Upper lobe of left lung (tissue), 6 donors: ENCODE data around the gene BTF3L4. TPM values are rescaled to one million over a fixed set of nuclear protein-coding genes. Genes with fewer than 3 reads are reported as not detected.
"Not testable (repeated sequence)": the region's sequence is repeated elsewhere in the genome, so short reads cannot be mapped to it uniquely, and the experiment has no call there.

ENCODE experiments used
- ATAC-seq, 2 donors: fragments of 200-7000 bp; cut with Tn5 transposase; one replicate each; pipeline ENCODE4 v1.9.1; 2022; ENCODE audit warnings: mild to moderate bottlenecking in 2 of 2, moderate library complexity in 2 of 2; ENCODE audit not compliant: low FRiP score in 2 of 2
- DNase-seq, 2 donors: peaks; one replicate each; pipeline ENCODE4 v3.0.0-alpha.2; 2019 to 2020
- H3K27ac ChIP-seq, 4 donors: fragments of 200-600 bp; sonication (generic); one replicate each; pipeline ENCODE4 v1.5.1; 2016 to 2019
- H3K27me3 ChIP-seq, 4 donors: fragments of 200-600 bp; sonication (generic); one replicate each; pipeline ENCODE4 v1.5.1; 2017 to 2019
- H3K36me3 ChIP-seq, 4 donors: fragments of 200-600 bp; sonication (generic); one replicate each; pipeline ENCODE4 v1.5.1; 2016 to 2019
- H3K4me1 ChIP-seq, 4 donors: fragments of 200-600 bp; sonication (generic); one replicate each; pipeline ENCODE4 v1.5.1; 2018 to 2019
- H3K4me3 ChIP-seq, 4 donors: fragments of 200-600 bp; sonication (generic); one replicate each; pipeline ENCODE4 v1.5.1; 2017 to 2019; ENCODE audit warnings: mild to moderate bottlenecking in 2 of 4, moderate library complexity in 1 of 4
- H3K9me3 ChIP-seq, 4 donors: fragments of 200-600 bp; sonication (generic); one replicate each; pipeline ENCODE4 v1.5.1; 2018 to 2019
- CTCF ChIP-seq, 6 experiments: fragments of 450-650 bp in 4 of 6; fragments of 200-600 bp in 2 of 6; sonication (generic) in 2 of 6; IDR thresholded peaks; one replicate each; pipeline ENCODE4 v1.5.1; 2016 to 2019; ENCODE audit warnings: antibody characterized with exemption in 6 of 6
- EP300 ChIP-seq, 4 donors: sonication (generic); formaldehyde crosslinking; IDR thresholded peaks; one replicate each; pipeline ENCODE4 v1.5.1; 2017; ENCODE audit warnings: antibody characterized with exemption in 4 of 4, control low read depth in 2 of 4
- POLR2A ChIP-seq, 4 donors: fragments of 450-650 bp; IDR thresholded peaks; one replicate each; pipeline ENCODE4 v1.5.1; 2016 to 2017; ENCODE audit warnings: antibody characterized with exemption in 4 of 4, mild to moderate bottlenecking in 2 of 4
- POLR2AphosphoS5 ChIP-seq, 2 donors: sonication (generic); formaldehyde crosslinking; IDR thresholded peaks; one replicate each; pipeline ENCODE4 v1.5.1; 2017; ENCODE audit warnings: antibody characterized with exemption in 2 of 2
- WGBS, 2 donors: methylation state at CpG; one replicate each; pipeline ENCODE4 v1.1.5; 2017 to 2018; 5-methylcytosine and 5-hydroxymethylcytosine counted together
- total RNA-seq, 6 donors: library from RNA; depleted of rRNA in 4 of 6; stranded (reverse); fragments of >200 nt in 4 of 6; gene quantifications; one replicate each; pipeline versions ENCODE4 v1.1.0 to v1.2.1, GENCODE V29; 2016 to 2021
- donor health status: DM: no; HTN: no; CAD: no; lungs with moderate emphysema.
- donor health status: DM: no; HTN: yes; CAD: no; lungs with severe emphysema.

Gene BTF3L4
- total RNA-seq, 6 donors from 2014 or later = 6.0 to 48.0 (median 34.4) TPM

- 94 to 98% methylated on average over 2 to 4 of the region's 4 CpGs for WGBS, 2 donors
- TF ChIP-seq EP300 (IDR thresholded peaks at IDR 0.05) (no peak), POLR2A (IDR thresholded peaks at IDR 0.05) (no peak), POLR2AphosphoS5 (IDR thresholded peaks at IDR 0.05) (no peak), CTCF (IDR thresholded peaks at IDR 0.05) (no peak)
- Histone ChIP-seq H3K4me1 (peaks cover 0 to 3% (median 0%) of the 10 kb centered on the region in 4 donors), H3K27ac (no peak overlapping the region), H3K36me3 (peaks cover under 1 to 70% (median 25%) of the 10 kb centered on the region in 4 donors), H3K9me3 (no peaks in the 10 kb centered on the region), H3K27me3 (no peaks in the 10 kb centered on the region), H3K4me3 (no peak overlapping the region)
- ATAC-seq = no peak
- DNase-seq = no peak
These were observed 14.6 kb downstream of the BTF3L4 start for GRCh38 chr1:52070704-52071103.

GRCh38 chr1:52072291-52072690, 16.2 kb downstream of the BTF3L4 start:
- no peak for TF ChIP-seq EP300 (IDR thresholded peaks at IDR 0.05)
- no peak for TF ChIP-seq CTCF (IDR thresholded peaks at IDR 0.05)
- no peak for TF ChIP-seq POLR2A (IDR thresholded peaks at IDR 0.05)
- TF ChIP-seq POLR2AphosphoS5 (IDR thresholded peaks at IDR 0.05) = no peak
- no peaks in the 10 kb centered on the region for H3K9me3 ChIP-seq
- DNase-seq (no peak), ATAC-seq (no peak)
- H3K36me3 ChIP-seq = peaks cover 0 to 55% (median 10%) of the 10 kb centered on the region in 4 donors
- H3K27me3 ChIP-seq = no peaks in the 10 kb centered on the region
- no peak overlapping the region for H3K27ac ChIP-seq
- peaks cover 0 to 3% (median 0%) of the 10 kb centered on the region in 4 donors for H3K4me1 ChIP-seq
- no peak overlapping the region for H3K4me3 ChIP-seq
- WGBS, 2 donors = 81 to 98% methylated on average over 6 of the region's 6 CpGs

GRCh38 chr1:52077277-52077676, 21.2 kb downstream of the BTF3L4 start:
- H3K4me3 ChIP-seq, ATAC-seq, H3K27ac ChIP-seq, H3K27me3 ChIP-seq, H3K4me1 ChIP-seq, H3K9me3 ChIP-seq, DNase-seq: not testable (repeated sequence)
- WGBS, 2 donors = 89 to 92% methylated on average over 6 of the region's 6 CpGs
- peaks cover 0 to 37% (median 1%) of the 10 kb centered on the region in 4 donors for H3K36me3 ChIP-seq

- no peaks in the 10 kb centered on the region for H3K27me3 ChIP-seq
- ATAC-seq (no peak), DNase-seq (no peak)
- no peak overlapping the region for H3K4me3 ChIP-seq
- TF ChIP-seq POLR2AphosphoS5 (IDR thresholded peaks at IDR 0.05) = no peak
- no peak for TF ChIP-seq POLR2A (IDR thresholded peaks at IDR 0.05)
- TF ChIP-seq EP300 (IDR thresholded peaks at IDR 0.05) = no peak
- TF ChIP-seq CTCF (IDR thresholded peaks at IDR 0.05) = no peak
- H3K4me1 ChIP-seq = no peaks in the 10 kb centered on the region
- 78 to 79% methylated on average over 3 of the region's 3 CpGs for WGBS, 2 donors
- no peak overlapping the region for H3K27ac ChIP-seq
- peaks cover 0 to 22% (median 0%) of the 10 kb centered on the region in 4 donors for H3K36me3 ChIP-seq
- H3K9me3 ChIP-seq = no peaks in the 10 kb centered on the region
These were observed 23.9 kb downstream of the BTF3L4 start for GRCh38 chr1:52080014-52080415.

- not testable (repeated sequence) for DNase-seq, H3K9me3 ChIP-seq, H3K4me3 ChIP-seq, H3K4me1 ChIP-seq, H3K27me3 ChIP-seq, H3K27ac ChIP-seq, ATAC-seq
- peaks cover 0 to 61% (median 11%) of the 10 kb centered on the region in 4 donors for H3K36me3 ChIP-seq
These were observed 31.8 kb downstream of the BTF3L4 start for GRCh38 chr1:52087892-52088291.

- H3K9me3 ChIP-seq = not testable (repeated sequence)
These were observed 38.2 kb downstream of the BTF3L4 start for GRCh38 chr1:52094300-52094699.

More at GRCh38 chr1:52094300-52094699, 38.2 kb downstream of the BTF3L4 start:
- ATAC-seq, H3K27ac ChIP-seq, H3K4me1 ChIP-seq, DNase-seq, H3K4me3 ChIP-seq, H3K27me3 ChIP-seq: not testable (repeated sequence)
- WGBS, 2 donors = 89 to 91% methylated on average over 7 of the region's 7 CpGs
- H3K36me3 ChIP-seq = peaks cover 0 to 15% (median 4%) of the 10 kb centered on the region in 4 donors
